Measurements from ENCODE around the gene ZRANB1. TPM values are rescaled to one million over a fixed set of nuclear protein-coding genes. Genes with fewer than 3 reads are reported as not detected.

The ZRANB1 gene
- polyA plus RNA-seq, 1 of the 3 experiments (the other 2 are of a cell fraction) = 6.2 TPM

- DNase-seq = no peak
- Histone ChIP-seq H4K20me1 (ENCODE audit: insufficient read depth) (peaks cover 86% of the 10 kb centered on the region), H2AFZ (ENCODE audit: low read depth) (no peak overlapping the region), H3K27me3 (ENCODE audit: insufficient read depth) (no peaks in the 10 kb centered on the region), H3K9me3 (no peaks in the 10 kb centered on the region), H3K9ac (no peak overlapping the region), H3K4me2 (no peak overlapping the region), H3K4me3 (ENCODE audit: low read depth in 2 of 2, low read length in 1 of 2) (no peak overlapping the region), H3K27ac (ENCODE audit: low read depth in 2 of 2, low read length in 1 of 2) (no peak overlapping the region), H3K79me2 (ENCODE audit: insufficient read depth) (peaks cover 99% of the 10 kb centered on the region), H3K4me1 (ENCODE audit: control insufficient read depth in 1 of 2, insufficient read depth in 2 of 2, low read depth in 1 of 2, low read length in 1 of 2) (peaks cover 0 to 2% of the 10 kb centered on the region in 2 experiments; a peak in 2 of 4 replicates), H3K9me2 (no peaks in the 10 kb centered on the region), H3F3A (replicated peaks; ENCODE audit: insufficient read depth) (no peaks in the 10 kb centered on the region), H3K36me3 (replicated peaks in 1 of 2; ENCODE audit: control insufficient read depth in 1 of 2, insufficient read depth in 2 of 2, low read length in 1 of 2) (peaks cover 5% of the 10 kb centered on the region in 2 experiments)
- CTCF ChIA-PET = no interaction called here
- no peak for TF ChIP-seq TEAD4 (IDR thresholded peaks at IDR 0.05; ENCODE audit: borderline replicate concordance, insufficient read depth)
- TF ChIP-seq RFX5 (IDR thresholded peaks at IDR 0.05; ENCODE audit: low read length) = no peak
- no peak for TF ChIP-seq RXRA (IDR thresholded peaks at IDR 0.05; ENCODE audit: borderline replicate concordance, low read depth)
- TF ChIP-seq GATA2 (CRISPR knock-in tag; IDR thresholded peaks at IDR 0.05) = no peak
- no peak for TF ChIP-seq TAF1 (IDR thresholded peaks at IDR 0.05; ENCODE audit: borderline replicate concordance, low read depth, low read length)
- 98% methylated on average over 5 of the region's 5 CpGs for WGBS (ENCODE audit: low lambda C conversion rate)
- POLR2A ChIA-PET = no interaction called here
Observed at GRCh38 chr10:124949543-124949942, 7.6 kb downstream of the ZRANB1 start.

GRCh38 chr10:124952123-124952522, 10.2 kb downstream of the ZRANB1 start:
- CTCF ChIA-PET = interaction anchor here (0.9 kb wide), 1 partner anchor 12 kb away, joined by 3 read pairs; no protein-coding TSS in a partner anchor
- no peak overlapping the region for H3K27ac ChIP-seq (ENCODE audit: low read depth in 2 of 2, low read length in 1 of 2)
- no peak overlapping the region for H3K4me2 ChIP-seq

More at GRCh38 chr10:124952123-124952522, 10.2 kb downstream of the ZRANB1 start:
- peaks cover 5% of the 10 kb centered on the region in 2 experiments for H3K36me3 ChIP-seq (replicated peaks in 1 of 2; ENCODE audit: control insufficient read depth in 1 of 2, insufficient read depth in 2 of 2, low read length in 1 of 2)
- peaks cover 87% of the 10 kb centered on the region for H4K20me1 ChIP-seq (ENCODE audit: insufficient read depth)
- H3K79me2 ChIP-seq (ENCODE audit: insufficient read depth) = peaks cover 99% of the 10 kb centered on the region
- no peak for TF ChIP-seq MXI1 (IDR thresholded peaks at IDR 0.05; ENCODE audit: low read depth, low read length)
- TF ChIP-seq SMC3 (IDR thresholded peaks at IDR 0.05; ENCODE audit: low read depth, low read length) = no peak
- no peak for TF ChIP-seq EZH2phosphoT487 (IDR thresholded peaks at IDR 0.05; ENCODE audit: borderline replicate concordance, low read depth)
- no peak for TF ChIP-seq RXRA (IDR thresholded peaks at IDR 0.05; ENCODE audit: borderline replicate concordance, low read depth)
- no peak for TF ChIP-seq POLR2AphosphoS5 (IDR thresholded peaks at IDR 0.05; ENCODE audit: low read depth, low read length)
- no peak for TF ChIP-seq MEF2A (IDR thresholded peaks at IDR 0.05; ENCODE audit: borderline replicate concordance, low read depth)
- no peak for TF ChIP-seq GATA2 (CRISPR knock-in tag; IDR thresholded peaks at IDR 0.05)
- no peak for TF ChIP-seq YY1 (IDR thresholded peaks at IDR 0.05; ENCODE audit: low read depth)
- no peak for TF ChIP-seq JUND (IDR thresholded peaks at IDR 0.05)
- no peak for TF ChIP-seq CHD2 (IDR thresholded peaks at IDR 0.05; ENCODE audit: low read length, partially characterized antibody)
- no peak for TF ChIP-seq IRF3 (IDR thresholded peaks at IDR 0.05; ENCODE audit: low read depth, low read length)
- no peak for TF ChIP-seq PBX3 (IDR thresholded peaks at IDR 0.05)
- no peaks in the 10 kb centered on the region for H3F3A ChIP-seq (replicated peaks; ENCODE audit: insufficient read depth)
- POLR2A ChIA-PET = no interaction called here
- H2AFZ ChIP-seq (ENCODE audit: low read depth) = no peak overlapping the region
- H3K9me2 ChIP-seq = no peaks in the 10 kb centered on the region
- no peak overlapping the region for H3K4me3 ChIP-seq (ENCODE audit: low read depth in 2 of 2, low read length in 1 of 2)
- H3K4me1 ChIP-seq (ENCODE audit: control insufficient read depth in 1 of 2, insufficient read depth in 2 of 2, low read depth in 1 of 2, low read length in 1 of 2) = peaks cover 0 to 2% of the 10 kb centered on the region in 2 experiments; a peak in 2 of 4 replicates
- H3K9ac ChIP-seq = no peak overlapping the region
- DNase-seq = no peak
- H3K9me3 ChIP-seq = no peaks in the 10 kb centered on the region
- WGBS (ENCODE audit: low lambda C conversion rate) = 97% methylated on average over 6 of the region's 6 CpGs
- no peaks in the 10 kb centered on the region for H3K27me3 ChIP-seq (ENCODE audit: insufficient read depth)

Data from SK-N-SH (cell line).